Endothelial cell (in vitro differentiated cells): ENCODE results near the gene XIRP2. TPM values are rescaled to one million over a fixed set of nuclear protein-coding genes. Genes with fewer than 3 reads are reported as not detected.

ENCODE experiments used
- DNase-seq: peaks from one replicate; pipeline ENCODE4 v3.0.0; 2021; ENCODE audit warnings: low spot score
- H3K27ac Mint-ChIP-seq: one replicate; pipeline ENCODE4 v1.8.0; 2021; ENCODE audit warnings: mixed read lengths, inconsistent platforms; ENCODE audit not compliant: unreplicated experiment
- H3K27me3 Mint-ChIP-seq: one replicate; pipeline ENCODE4 v1.8.0; 2021; ENCODE audit warnings: mild to moderate bottlenecking, moderate library complexity, mixed read lengths, inconsistent platforms; ENCODE audit not compliant: unreplicated experiment
- H3K36me3 Mint-ChIP-seq: one replicate; pipeline ENCODE4 v1.8.0; 2021; ENCODE audit warnings: mild to moderate bottlenecking, low read depth, mixed read lengths, inconsistent platforms; ENCODE audit not compliant: unreplicated experiment
- H3K4me1 Mint-ChIP-seq: one replicate; pipeline ENCODE4 v1.8.0; 2021; ENCODE audit warnings: mild to moderate bottlenecking, mixed read lengths, inconsistent platforms; ENCODE audit not compliant: unreplicated experiment
- H3K4me3 Mint-ChIP-seq: one replicate; pipeline ENCODE4 v1.8.0; 2021; ENCODE audit warnings: mild to moderate bottlenecking, mixed read lengths, inconsistent platforms; ENCODE audit not compliant: unreplicated experiment
- H3K9me3 Mint-ChIP-seq: one replicate; pipeline ENCODE4 v1.8.0; 2021; ENCODE audit warnings: mixed read lengths, inconsistent platforms; ENCODE audit not compliant: unreplicated experiment
- total RNA-seq: library from RNA; stranded (reverse); fragmentation: NEBNext Ultra II Directional; extraction: Animal tissue kit (Norgen Biotek cat#: 25700); gene quantifications from one replicate; pipeline ENCODE4 v1.2.1, GENCODE V29; 2021; ENCODE audit not compliant: unreplicated experiment
- TF ChIP-seq, protein P1 (sequence below): fragments of 200-600 bp; sonication (generic); IDR thresholded peaks from one replicate; pipeline ENCODE4 v1.5.0; 2021; ENCODE audit warnings: antibody characterized with exemption; ENCODE audit not compliant: unreplicated experiment

Gene XIRP2
- total RNA-seq, 1 donor from 2014 or later, result 5.5 TPM

DNA sequence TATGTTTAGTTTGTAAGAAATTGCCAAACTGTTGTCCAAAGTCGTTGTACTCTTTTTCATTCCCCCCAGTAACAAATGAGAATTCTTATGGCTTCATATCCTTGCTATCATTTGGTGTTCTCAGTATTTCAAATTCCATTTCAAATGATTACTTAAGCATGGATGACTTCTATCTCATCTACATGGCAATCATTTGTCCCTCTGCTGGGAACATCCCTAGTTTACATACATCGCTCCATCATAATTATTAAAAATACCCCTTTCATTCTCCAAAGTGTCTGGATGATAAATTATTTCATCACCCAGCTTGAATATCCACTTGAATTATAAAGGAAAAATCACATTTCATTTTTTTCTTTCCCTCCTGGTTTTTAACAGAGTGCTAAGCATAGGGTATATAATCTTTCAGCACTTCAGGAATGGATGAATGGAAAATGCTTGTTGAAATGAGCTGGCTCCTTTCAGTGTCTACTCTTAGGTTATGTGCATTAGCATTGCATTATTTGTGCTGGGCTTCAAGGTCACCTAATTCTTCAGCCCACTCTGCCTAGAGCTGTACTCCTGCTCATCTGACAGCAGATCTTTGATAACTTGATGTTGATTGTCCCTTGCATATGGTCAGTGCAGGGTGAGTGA is 33.1 kb downstream of the XIRP2 start:
- H3K36me3 Mint-ChIP-seq, result no peaks in the 10 kb centered on the region
- DNase-seq, result no peak
- H3K27ac Mint-ChIP-seq, result no peak overlapping the region

DNA sequence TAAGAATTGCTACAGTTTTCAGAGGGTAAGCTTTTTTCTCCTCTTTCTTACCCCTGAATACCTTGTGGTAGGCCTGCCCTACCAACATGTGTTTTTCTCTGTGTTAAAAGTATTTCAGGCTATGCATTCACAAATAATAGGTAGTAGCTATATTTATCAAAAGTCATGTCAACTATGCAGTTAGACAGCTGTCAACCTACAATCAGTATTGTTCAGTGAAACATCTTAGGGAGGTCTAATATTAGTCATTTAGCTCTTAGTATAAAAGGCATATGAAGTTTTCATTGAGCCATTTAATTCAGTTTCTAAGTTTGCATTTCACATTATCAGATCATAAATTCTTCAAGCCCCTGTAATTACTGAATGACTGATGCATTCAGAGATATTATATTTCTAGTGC is 36.7 kb downstream of the XIRP2 start:
- H3K27ac Mint-ChIP-seq, result no peak overlapping the region

More for the DNA sequence above, 33.1 kb downstream of the XIRP2 start:
- Mint-ChIP-seq H3K4me3 (no peak overlapping the region), H3K9me3 (no peaks in the 10 kb centered on the region), H3K4me1 (no peaks in the 10 kb centered on the region), H3K27me3 (peaks cover 1% of the 10 kb centered on the region)
- TF ChIP-seq, protein P1, sequence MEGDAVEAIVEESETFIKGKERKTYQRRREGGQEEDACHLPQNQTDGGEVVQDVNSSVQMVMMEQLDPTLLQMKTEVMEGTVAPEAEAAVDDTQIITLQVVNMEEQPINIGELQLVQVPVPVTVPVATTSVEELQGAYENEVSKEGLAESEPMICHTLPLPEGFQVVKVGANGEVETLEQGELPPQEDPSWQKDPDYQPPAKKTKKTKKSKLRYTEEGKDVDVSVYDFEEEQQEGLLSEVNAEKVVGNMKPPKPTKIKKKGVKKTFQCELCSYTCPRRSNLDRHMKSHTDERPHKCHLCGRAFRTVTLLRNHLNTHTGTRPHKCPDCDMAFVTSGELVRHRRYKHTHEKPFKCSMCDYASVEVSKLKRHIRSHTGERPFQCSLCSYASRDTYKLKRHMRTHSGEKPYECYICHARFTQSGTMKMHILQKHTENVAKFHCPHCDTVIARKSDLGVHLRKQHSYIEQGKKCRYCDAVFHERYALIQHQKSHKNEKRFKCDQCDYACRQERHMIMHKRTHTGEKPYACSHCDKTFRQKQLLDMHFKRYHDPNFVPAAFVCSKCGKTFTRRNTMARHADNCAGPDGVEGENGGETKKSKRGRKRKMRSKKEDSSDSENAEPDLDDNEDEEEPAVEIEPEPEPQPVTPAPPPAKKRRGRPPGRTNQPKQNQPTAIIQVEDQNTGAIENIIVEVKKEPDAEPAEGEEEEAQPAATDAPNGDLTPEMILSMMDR, result no peak

DNA sequence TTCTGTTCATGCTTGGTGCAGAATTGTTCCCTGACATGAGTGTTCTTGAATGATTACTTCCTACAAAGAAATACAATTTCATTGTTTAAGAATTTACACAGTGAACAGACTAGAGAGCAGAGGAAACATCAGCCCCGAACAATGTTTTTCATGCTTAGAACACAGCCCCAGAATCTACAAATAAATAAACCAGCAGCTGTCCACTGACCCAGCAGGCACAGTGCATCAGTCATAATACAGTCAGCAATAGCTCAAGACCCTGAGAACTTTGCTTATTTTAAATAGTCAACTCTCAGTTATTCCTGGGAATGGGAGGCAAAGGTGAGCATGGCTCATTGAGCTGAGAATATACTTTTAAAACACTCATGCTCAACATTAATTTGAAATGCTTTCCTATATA is 38.4 kb downstream of the XIRP2 start:
- Mint-ChIP-seq H3K4me3 (no peak overlapping the region), H3K27me3 (no peaks in the 10 kb centered on the region), H3K36me3 (no peaks in the 10 kb centered on the region), H3K27ac (no peak overlapping the region), H3K9me3 (no peaks in the 10 kb centered on the region), H3K4me1 (no peaks in the 10 kb centered on the region)
- DNase-seq, result no peak
- TF ChIP-seq, protein P1, result no peak

More for the DNA sequence above, 36.7 kb downstream of the XIRP2 start:
- no peak for DNase-seq
- no peaks in the 10 kb centered on the region for H3K4me1 Mint-ChIP-seq
- no peak overlapping the region for H3K4me3 Mint-ChIP-seq
- TF ChIP-seq, protein P1, result no peak
- H3K36me3 Mint-ChIP-seq, result no peaks in the 10 kb centered on the region
- H3K27me3 Mint-ChIP-seq, result no peaks in the 10 kb centered on the region
- no peaks in the 10 kb centered on the region for H3K9me3 Mint-ChIP-seq

DNA sequence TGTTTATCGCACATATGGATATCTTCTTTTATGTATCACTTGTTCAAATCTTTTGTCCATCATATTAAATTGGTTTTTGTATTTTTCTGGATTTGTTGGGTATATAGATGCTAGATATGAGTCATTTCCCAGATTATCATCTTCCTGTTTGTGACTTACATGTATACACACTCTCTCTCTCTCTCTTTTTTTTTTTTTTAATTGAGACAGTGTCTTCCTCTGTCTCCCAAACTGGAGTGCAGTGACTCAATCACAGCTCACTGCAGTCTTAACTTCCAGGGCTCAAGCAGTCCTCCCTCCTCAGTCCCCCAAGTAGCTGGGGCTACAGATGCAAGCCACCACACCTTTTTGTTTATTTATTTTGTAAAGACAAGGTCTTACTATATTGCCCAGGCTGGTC is 43.8 kb downstream of the XIRP2 start:
- no peaks in the 10 kb centered on the region for H3K4me1 Mint-ChIP-seq
- TF ChIP-seq, protein P1, result no peak
- H3K9me3 Mint-ChIP-seq, result no peaks in the 10 kb centered on the region
- DNase-seq, result no peak
- H3K27ac Mint-ChIP-seq, result no peak overlapping the region
- no peaks in the 10 kb centered on the region for H3K27me3 Mint-ChIP-seq
- no peaks in the 10 kb centered on the region for H3K36me3 Mint-ChIP-seq
- no peak overlapping the region for H3K4me3 Mint-ChIP-seq

DNA sequence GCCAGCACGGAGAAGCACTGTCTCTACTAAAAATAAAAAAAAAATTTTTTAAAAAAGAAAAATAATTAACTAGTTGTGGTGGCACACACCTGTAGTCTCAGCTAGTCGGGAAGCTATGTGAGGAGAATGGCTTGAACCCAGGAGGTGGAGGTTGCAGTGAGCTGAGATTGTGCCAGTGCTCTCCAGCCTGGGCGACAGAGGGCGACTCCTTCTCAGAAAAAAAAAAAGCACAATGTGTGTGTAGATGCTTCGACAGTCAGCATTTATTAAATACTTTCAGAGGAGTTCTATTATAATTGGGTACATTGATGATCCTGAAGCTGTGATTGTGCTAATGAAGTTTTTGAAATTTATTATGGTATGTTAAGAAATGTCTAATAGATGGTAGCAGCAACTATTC is 46.5 kb downstream of the XIRP2 start:
- Mint-ChIP-seq H3K27me3 (no peaks in the 10 kb centered on the region), H3K4me1 (no peaks in the 10 kb centered on the region), H3K27ac (no peak overlapping the region), H3K4me3 (no peak overlapping the region), H3K9me3 (no peaks in the 10 kb centered on the region), H3K36me3 (no peaks in the 10 kb centered on the region)
- DNase-seq, result no peak
- TF ChIP-seq, protein P1, result no peak
